Left lobe of liver (tissue), 2 donors: ENCODE measurements around the gene NELL1. TPM values are rescaled to one million over a fixed set of nuclear protein-coding genes. Genes with fewer than 3 reads are reported as not detected.

ENCODE experiments used
- ATAC-seq: fragments of 200-7000 bp; cut with Tn5 transposase; one replicate; pipeline ENCODE4 v1.9.1; 2020; ENCODE audit warnings: mild to moderate bottlenecking, moderate library complexity
- DNase-seq: peaks from one replicate; pipeline ENCODE4 v3.0.0-alpha.2; 2020; ENCODE audit warnings: low spot score
- total RNA-seq: library from RNA; stranded (reverse); gene quantifications from one replicate; pipeline ENCODE4 v1.2.1, GENCODE V29; 2021
- donor health status: DM: no; HTN: no; CAD: no; lungs with moderate emphysema.
- donor health status: DM: no; HTN: yes; CAD: no.

Gene NELL1
- total RNA-seq, 1 donor from 2014 or later, result not detected

DNA sequence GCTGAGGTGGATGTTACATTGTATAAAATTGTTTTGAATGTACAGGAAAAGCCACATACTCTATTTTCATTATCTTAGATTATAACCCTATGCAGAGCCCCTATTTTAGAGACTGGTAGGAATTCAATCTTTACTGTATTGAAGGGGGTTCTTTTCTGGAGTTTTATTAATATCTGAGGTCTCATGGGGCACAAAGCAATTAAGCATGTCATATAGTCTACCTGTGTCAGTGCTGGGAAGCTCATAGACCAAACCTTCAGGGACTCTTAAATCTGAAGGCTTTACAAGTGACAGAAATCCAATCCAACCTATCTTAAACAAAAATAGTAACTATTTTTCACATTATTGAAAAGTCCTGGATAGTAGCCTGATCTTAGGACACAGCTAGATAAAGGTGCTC lies 733.7 kb downstream of the NELL1 start:
- ATAC-seq, result no peak
- DNase-seq, result no peak

GRCh38 chr11:21405422-21405821 lies 736.0 kb downstream of the NELL1 start:
- ATAC-seq (no peak), DNase-seq (no peak)

DNA sequence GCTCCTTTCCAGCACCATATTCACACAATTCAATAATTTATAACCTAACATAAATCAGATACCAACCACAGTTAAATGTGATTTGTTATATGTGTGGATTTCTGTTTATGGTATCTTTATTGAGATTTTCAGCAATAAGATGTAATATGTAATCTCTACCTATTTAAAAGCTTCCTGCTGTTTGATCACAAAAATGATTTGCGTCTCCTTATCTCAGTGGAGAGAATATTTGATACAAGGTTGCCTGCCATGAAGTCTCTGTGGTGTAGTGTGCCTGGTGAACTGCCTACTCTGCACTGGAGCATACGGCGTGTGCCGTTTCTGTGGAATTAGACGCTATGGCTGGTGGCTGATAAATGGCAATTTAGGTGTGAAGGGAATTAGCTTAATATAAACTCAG lies 741.1 kb downstream of the NELL1 start:
- ATAC-seq, result no peak
- no peak for DNase-seq

- no peak for DNase-seq
- ATAC-seq, result no peak
Observed at GRCh38 chr11:21411104-21411503, 741.7 kb downstream of the NELL1 start.

DNA sequence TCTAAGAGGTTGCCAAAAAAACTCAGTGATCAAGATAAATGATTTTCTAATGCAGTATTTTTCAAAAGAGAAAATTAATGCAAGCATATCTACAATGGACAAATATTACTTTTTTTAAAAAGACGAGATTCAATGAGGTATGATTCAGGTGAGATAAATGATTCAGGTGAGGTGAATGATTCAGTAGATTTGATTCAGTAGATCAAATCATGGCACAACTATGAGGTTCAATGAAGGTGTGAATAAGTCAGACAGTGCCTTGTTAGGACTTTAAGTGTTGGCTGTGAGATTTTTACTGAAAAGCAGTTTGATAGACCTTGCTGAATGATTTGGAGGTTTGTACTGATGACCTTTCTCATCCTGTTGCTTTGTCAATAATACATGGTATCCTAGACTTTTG lies 742.2 kb downstream of the NELL1 start:
- no peak for DNase-seq
- no peak for ATAC-seq

GRCh38 chr11:21412652-21413383 lies 743.4 kb downstream of the NELL1 start:
- ATAC-seq (no peak), DNase-seq (no peak)

GRCh38 chr11:21414953-21415352 lies 745.6 kb downstream of the NELL1 start:
- no peak for ATAC-seq
- no peak for DNase-seq

- ATAC-seq (no peak), DNase-seq (no peak)
Observed at GRCh38 chr11:21415606-21416005, 746.2 kb downstream of the NELL1 start.

DNA sequence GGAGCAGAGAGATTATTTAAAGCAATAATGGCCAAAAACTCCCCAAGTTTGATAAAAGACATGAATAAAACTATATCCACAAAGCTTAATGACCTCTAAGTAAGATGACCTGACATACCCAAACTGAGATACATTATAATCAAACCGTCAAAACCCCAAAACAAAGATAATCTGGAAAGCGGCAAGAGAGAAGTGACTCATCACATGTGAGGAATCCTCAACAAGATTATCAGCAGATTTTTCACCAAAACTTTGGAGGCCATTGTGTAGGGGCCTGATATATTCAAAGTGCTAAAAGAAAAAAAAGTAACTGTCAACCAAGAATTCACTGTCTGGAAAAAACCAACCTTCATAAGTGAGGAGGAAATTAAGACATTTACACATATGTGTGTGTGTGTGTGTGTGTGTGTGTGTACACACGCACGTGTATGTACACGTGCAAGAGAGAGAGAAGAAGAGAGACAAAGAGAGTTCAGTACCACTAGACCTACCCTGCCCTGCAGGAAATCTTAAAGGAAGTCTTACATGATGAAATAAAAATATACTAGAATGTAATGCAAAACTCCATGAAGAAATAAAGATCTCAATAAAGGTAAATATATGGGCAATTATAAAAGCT lies 752.4 kb downstream of the NELL1 start:
- DNase-seq (no peak), ATAC-seq (no peak)

GRCh38 chr11:21426931-21427330 lies 757.5 kb downstream of the NELL1 start:
- ATAC-seq (no peak), DNase-seq (no peak)

- DNase-seq (no peak), ATAC-seq (no peak)
Observed at GRCh38 chr11:21427726-21428125, 758.3 kb downstream of the NELL1 start.

DNA sequence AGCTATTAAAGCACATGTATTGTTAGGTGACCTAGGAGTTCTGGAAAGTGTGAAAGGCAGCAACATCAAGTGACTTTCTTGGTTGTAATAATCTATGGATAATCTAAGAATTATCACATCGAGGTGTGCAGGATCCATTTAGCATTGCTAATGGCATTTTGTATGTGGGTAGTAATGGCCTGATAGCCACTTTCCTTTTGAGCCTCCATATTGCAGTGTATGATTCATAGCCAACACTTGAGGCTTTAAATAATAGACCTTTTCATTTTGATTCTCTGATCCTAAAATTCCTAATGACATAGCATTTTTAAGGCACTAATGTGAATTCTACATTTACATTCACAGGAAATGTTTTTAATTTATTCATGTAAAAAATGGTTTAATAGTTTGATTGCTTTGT lies 759.4 kb downstream of the NELL1 start:
- ATAC-seq (no peak), DNase-seq (no peak)

DNA sequence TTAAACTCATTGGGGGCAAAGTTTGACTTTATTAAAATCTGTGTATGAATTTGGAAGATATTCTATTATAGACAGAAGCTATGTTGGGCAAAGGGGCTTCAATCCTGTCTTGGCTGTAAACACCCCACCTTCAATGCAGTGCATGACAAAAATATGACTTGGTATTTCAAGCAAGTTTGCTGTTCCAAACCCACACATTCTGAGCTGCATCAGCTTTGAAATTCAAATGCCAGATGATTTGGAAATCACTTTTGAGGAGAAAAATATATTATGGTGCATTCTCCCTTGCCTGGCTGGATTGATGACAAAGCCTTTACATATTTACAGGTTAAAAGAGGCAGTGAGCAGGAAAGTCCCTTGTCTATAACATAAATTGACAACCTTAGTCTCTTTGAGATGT lies 760.0 kb downstream of the NELL1 start:
- ATAC-seq (no peak), DNase-seq (no peak)

GRCh38 chr11:21430537-21430936 lies 761.2 kb downstream of the NELL1 start:
- ATAC-seq (no peak), DNase-seq (no peak)

DNA sequence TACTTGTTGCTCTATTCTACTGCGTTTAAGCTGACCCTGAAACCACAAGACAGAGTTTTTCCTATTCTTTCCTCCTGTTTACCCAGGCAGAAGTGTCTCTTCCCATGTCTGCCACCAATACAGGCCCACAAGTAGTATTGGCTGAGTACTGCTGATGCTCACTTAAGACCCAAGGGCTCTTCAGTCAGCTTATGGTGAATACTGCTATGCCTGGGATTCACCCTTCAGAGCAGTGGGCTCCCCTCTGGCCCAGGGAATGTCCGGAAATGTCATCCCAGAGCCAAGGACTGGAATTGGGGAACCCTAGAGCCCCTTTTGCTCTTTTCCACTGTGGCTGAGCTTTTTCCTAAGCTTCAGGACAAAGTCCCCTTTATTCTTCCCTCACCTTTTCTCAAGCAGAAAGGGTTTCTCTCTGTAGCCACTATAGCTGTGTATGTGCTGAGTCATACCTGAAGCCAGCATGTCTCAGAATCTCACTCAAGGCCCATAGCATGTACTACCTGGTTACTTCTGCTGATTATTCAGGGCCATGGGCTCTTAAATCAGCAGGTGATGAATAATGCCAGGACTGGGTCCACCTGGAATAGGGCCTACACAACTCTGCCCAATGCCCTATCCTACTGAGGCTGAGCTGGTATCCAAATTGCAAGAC lies 777.7 kb downstream of the NELL1 start:
- ATAC-seq (no peak), DNase-seq (no peak)

GRCh38 chr11:21447871-21448270 lies 778.5 kb downstream of the NELL1 start:
- DNase-seq (no peak), ATAC-seq (no peak)

DNA sequence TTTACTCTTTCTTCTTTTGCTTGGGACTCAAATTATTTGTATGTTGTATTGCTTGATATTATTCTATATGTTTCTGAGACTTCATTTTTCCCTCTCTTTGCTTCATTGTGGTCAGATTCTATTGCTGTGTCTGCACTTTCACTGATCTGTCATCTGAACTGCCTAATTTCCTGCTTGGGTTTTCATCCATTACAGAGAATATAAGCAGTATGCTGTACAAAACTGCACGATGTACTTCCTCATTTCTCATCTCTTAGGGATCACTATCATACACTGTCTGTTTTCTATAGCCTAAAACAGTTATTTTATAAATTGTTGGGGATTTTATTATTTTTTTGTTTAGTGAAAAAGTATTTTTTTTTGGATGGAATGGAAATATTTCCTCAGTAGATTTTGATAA lies 786.8 kb downstream of the NELL1 start:
- ATAC-seq, result no peak

GRCh38 chr11:21460082-21460481 lies 790.7 kb downstream of the NELL1 start:
- DNase-seq (no peak), ATAC-seq (no peak)

More for the DNA sequence above, 786.8 kb downstream of the NELL1 start:
- no peak for DNase-seq

GRCh38 chr11:21461701-21462100 lies 792.3 kb downstream of the NELL1 start:
- no peak for ATAC-seq
- DNase-seq, result no peak

GRCh38 chr11:21464601-21465193 lies 795.3 kb downstream of the NELL1 start:
- ATAC-seq, result no peak
- DNase-seq, result no peak

GRCh38 chr11:21465203-21465602 lies 795.8 kb downstream of the NELL1 start:
- DNase-seq, result no peak
- ATAC-seq, result no peak

DNA sequence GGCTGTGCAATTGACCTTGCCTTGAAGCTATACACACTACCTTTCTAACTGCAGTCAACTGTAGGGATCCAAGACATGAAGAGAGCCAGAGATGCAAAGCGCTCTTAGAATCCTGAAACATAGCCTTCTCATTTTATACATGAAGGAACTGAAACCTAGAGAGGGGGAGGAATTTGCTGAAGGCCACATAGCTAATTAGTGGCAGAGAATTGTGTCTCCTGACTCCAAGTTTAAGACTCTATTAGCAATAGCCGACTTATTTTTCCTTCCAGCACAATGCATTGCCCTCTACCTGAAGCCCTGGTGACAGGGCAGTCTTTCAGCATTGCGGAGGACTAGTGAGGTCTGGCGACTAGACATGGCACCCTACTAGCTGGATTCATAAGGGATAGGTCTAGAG lies 796.5 kb downstream of the NELL1 start:
- DNase-seq (no peak), ATAC-seq (no peak)
